GM21717 (cell line): Measurements from ENCODE around the gene STT3B.

Experiments used
- ATAC-seq: cut with Tn5 transposase; IDR thresholded peaks from one replicate; pipeline ENCODE4 v1.9.1; 2021; ENCODE audit warnings: mild to moderate bottlenecking, moderate library complexity; ENCODE audit not compliant: unreplicated experiment

STT3B gene

DNA sequence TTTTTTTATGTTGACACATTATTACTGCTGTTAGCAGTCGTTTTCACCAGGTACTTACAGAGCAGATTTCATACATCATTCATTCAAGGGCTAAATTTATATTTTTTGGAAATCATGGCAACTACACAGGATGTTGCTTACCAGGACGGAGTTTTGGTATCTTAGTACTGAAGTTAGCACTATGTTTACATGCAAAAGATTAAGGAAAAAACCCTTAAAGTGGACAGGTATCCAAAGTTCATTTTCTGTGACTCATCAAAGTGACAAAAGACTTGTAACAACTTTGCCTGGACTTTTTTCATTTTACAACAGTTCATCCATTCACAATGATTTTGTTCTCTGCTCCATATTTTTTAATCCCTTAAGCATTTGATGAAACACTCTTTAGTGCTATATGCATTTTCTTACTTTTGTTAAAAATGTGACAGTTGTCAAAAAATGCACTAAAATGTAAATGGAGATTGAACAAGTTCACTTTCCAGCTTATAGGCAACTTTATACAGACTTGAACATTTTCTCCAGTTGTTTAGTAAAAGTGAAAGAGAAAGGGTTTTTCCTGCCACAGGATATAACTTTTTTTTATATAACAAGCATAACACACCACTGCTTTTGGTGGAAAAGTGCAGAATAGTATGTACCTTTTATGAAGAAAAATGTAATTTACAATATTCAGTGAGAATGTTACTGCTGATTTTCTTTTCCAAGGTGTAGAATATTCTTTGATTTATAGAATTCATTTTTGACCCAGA is 104.1 kb downstream of the STT3B start:
- no peak for ATAC-seq

- no peak for ATAC-seq
Measured at GRCh38 chr3:31639828-31640227, 107.1 kb downstream of the STT3B start.

DNA sequence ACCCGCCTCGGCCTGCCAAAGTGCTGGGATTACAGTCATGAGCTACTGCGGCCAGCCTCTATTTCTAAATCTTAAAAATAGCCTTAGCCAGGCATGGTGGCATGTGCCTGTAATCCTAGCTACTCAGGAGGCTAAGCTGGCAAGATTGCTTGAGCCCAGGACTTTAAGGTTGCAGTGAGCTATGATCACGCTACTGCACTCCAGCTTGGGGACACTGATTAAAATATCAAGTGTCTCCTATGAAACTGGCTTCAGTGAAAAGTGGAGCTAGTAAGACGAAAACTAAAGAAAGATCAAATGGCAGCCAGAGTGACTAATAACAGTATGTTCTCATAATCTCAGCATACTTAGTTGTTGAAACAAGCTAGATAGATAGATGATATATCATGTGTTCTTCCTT is 112.5 kb downstream of the STT3B start:
- ATAC-seq, result no peak

- no peak for ATAC-seq
Measured at GRCh38 chr3:31648286-31648968, 115.7 kb downstream of the STT3B start.

DNA sequence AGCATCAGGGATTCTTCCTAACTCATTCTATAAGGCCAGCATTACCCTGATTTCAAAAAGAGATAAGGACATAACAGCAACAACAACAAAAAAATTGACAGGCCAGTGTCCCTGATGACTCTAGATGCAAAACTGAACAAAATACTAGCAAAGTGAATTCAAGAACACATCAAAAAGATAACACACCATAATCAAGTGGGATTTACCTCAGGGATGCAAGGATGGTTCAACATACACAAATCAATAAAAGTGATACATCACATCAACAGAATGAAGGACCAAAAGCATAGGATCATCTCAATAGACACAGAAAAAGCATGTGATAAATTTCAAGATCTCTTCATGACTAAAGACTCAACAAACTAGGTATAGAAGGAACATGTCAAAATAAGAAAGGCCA is 119.6 kb downstream of the STT3B start:
- ATAC-seq, result no peak

DNA sequence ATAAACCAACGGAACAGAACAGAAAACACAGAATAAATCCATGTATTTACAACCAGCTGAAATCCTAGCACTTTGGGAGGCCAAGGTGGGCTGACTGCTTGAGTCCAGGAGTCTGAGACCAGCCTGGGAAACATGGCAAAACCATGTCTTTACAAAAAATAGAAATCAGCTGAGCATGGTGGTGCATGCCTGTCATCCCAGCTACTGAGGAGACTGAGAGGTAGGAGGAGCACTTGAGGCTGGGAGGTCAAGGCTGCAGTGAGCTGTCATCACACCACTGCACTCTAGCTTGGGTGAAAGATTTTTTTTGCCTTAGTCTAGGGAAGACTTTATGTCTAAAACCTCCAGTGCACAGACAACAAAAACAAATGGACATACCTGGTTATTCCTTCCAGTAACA is 120.7 kb downstream of the STT3B start:
- no peak for ATAC-seq

GRCh38 chr3:31654998-31655397 is 122.3 kb downstream of the STT3B start:
- no peak for ATAC-seq

- ATAC-seq, result no peak
Measured at GRCh38 chr3:31659246-31659645, 126.5 kb downstream of the STT3B start.

- no peak for ATAC-seq
Measured at GRCh38 chr3:31661286-31661685, 128.6 kb downstream of the STT3B start.

DNA sequence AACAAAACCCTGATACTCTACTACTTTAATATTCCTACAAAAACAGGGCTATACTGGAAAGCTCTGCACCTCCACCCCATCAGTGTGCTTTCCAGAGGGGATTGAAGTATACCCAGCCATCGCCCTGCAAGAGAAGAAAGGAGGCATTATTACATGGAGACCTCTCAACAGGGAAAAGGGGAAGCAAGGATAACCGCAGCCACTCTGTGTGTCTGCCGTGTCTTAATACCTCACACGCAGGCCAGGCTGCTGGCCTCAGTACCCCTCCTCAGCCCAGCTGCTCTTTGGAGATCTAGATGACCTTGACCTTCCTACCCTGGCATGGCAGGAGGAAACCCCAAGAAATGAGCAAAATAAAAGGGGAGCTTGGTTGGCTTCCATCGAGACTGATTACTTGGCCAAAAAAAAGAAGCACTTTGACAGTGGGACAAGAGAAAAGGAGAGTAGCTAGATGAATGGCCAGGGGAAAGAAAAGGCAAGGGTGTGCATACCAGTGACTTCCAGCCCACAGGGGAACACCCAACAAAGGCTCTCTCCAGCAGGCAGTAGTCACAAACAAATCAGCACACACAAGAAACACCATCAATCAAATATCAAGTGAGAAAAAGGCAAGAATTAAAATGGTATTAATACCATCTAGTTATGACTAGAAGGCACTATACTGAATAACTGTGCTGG is 129.4 kb downstream of the STT3B start:
- no peak for ATAC-seq

- no peak for ATAC-seq
Measured at GRCh38 chr3:31664031-31664430, 131.3 kb downstream of the STT3B start.

DNA sequence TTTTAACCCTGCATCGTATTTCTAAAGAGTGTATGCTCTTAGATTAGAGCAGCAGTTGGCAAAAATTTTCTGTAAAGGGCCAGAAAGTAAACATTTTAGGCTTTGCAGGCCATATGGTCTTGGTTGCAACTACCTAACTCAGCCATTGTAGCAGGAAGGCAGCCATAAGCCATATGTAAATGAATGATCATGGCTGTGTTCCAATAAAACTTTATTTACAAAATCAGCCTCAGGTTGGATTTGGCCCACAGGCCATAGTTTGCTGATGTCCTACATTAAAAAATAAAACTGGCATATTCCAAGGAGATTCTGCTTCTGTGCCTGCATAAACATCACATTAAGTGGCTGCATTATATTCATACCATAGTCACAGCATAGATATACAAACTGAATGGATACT is 134.9 kb downstream of the STT3B start:
- no peak for ATAC-seq

DNA sequence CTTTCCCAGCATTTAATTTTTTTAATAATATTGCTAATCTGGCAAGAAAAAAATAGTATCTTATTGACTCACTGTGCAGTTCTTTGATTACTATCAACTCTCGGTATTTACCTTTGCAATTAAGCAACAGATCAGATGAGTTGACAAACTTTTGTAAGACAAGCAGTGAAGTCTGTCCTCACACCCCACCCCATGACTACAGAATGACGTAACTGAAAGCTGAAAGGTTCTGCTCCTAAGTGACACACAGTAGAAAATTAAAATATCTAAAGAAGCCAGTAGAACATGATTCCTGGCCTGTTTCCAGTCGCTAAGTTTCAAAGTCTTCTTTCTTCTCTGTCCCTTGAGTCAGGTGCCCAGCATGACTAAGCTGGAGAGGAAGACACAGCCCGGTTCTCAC is 135.5 kb downstream of the STT3B start:
- no peak for ATAC-seq

DNA sequence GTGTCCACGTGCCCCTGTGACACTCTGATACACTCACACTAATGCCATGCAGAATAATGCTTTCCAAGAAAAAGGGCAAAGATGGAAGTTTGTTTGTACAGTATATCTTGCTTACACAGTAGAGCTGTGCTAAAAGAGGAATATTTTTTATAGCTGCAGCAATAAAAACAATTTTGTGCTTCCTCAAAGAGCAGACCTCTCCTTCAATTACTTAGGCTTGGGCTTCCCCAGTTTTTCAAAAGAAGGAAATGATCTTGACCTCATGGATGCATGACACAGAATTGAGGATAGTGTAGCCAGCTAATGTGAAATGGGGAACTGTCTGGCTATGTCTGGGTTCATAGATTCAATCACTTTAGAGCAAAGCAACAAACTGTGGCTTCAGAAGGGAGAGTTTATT is 137.4 kb downstream of the STT3B start:
- ATAC-seq, result no peak

GRCh38 chr3:31670722-31671121 is 138.0 kb downstream of the STT3B start:
- no peak for ATAC-seq

GRCh38 chr3:31671451-31671850 is 138.7 kb downstream of the STT3B start:
- ATAC-seq, result no peak

GRCh38 chr3:31671976-31672375 is 139.3 kb downstream of the STT3B start:
- ATAC-seq, result no peak

- ATAC-seq, result no peak
Measured at GRCh38 chr3:31673950-31674349, 141.2 kb downstream of the STT3B start.

DNA sequence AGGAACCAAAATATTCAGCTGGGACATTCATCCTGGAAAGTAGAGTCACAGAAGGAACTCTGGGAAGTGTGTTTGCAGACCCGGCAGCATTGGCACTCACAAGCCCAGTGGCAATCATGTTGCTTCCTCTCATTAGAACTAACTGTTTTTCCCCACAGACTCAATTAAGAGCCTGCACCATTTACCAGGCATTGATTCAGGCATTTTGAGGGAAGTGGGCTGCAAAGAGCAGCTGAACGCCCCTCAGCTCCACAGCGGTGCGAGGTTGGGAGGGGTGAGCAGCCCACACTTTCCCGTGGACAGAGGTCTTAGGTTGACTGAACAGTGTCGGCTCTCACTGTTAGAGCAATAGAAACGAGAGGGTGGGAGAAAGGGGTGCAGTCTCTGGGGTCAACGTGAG is 143.8 kb downstream of the STT3B start:
- ATAC-seq, result no peak

- ATAC-seq, result no peak
Measured at GRCh38 chr3:31680072-31680870, 147.5 kb downstream of the STT3B start.
